ENCODE data around the gene UBQLN3.

GRCh38 chr11:5521540-5521939 lies 11.8 kb upstream of the UBQLN3 start:
- TF ChIP-seq, protein P1, sequence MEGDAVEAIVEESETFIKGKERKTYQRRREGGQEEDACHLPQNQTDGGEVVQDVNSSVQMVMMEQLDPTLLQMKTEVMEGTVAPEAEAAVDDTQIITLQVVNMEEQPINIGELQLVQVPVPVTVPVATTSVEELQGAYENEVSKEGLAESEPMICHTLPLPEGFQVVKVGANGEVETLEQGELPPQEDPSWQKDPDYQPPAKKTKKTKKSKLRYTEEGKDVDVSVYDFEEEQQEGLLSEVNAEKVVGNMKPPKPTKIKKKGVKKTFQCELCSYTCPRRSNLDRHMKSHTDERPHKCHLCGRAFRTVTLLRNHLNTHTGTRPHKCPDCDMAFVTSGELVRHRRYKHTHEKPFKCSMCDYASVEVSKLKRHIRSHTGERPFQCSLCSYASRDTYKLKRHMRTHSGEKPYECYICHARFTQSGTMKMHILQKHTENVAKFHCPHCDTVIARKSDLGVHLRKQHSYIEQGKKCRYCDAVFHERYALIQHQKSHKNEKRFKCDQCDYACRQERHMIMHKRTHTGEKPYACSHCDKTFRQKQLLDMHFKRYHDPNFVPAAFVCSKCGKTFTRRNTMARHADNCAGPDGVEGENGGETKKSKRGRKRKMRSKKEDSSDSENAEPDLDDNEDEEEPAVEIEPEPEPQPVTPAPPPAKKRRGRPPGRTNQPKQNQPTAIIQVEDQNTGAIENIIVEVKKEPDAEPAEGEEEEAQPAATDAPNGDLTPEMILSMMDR (IDR thresholded peaks at IDR 0.05), result no peak
- TF ChIP-seq POLR2A (IDR thresholded peaks at IDR 0.05), result no peak

Data from testis (tissue), 2 donors.